Hematopoietic multipotent progenitor cell treated with erythropoietin and hydrocortisone succinate and interleukin-3 and kit ligand, for 8 days (in vitro differentiated cells): ENCODE results near the gene TMOD1.

Source experiments
- DNase-seq: peaks from one replicate; pipeline ENCODE4 v3.0.0-alpha.2; 2015

The TMOD1 gene

GRCh38 chr9:97638666-97639065 is 137.2 kb downstream of the TMOD1 start:
- DNase-seq = peak; percentile 23

GRCh38 chr9:97640325-97640724 is 138.9 kb downstream of the TMOD1 start:
- DNase-seq = no peak

GRCh38 chr9:97645720-97646119 is 144.3 kb downstream of the TMOD1 start:
- DNase-seq = no peak

GRCh38 chr9:97647996-97648395 is 146.5 kb downstream of the TMOD1 start:
- no peak for DNase-seq
